ENCODE results near the gene RUNX2. TPM values are rescaled to one million over a fixed set of nuclear protein-coding genes. Genes with fewer than 3 reads are reported as not detected.

The RUNX2 gene
- polyA plus RNA-seq, 1 donor (not counting 4 experiments of a cell fraction or from before 2014, with no cell fraction given) = 1.4 TPM

DNA sequence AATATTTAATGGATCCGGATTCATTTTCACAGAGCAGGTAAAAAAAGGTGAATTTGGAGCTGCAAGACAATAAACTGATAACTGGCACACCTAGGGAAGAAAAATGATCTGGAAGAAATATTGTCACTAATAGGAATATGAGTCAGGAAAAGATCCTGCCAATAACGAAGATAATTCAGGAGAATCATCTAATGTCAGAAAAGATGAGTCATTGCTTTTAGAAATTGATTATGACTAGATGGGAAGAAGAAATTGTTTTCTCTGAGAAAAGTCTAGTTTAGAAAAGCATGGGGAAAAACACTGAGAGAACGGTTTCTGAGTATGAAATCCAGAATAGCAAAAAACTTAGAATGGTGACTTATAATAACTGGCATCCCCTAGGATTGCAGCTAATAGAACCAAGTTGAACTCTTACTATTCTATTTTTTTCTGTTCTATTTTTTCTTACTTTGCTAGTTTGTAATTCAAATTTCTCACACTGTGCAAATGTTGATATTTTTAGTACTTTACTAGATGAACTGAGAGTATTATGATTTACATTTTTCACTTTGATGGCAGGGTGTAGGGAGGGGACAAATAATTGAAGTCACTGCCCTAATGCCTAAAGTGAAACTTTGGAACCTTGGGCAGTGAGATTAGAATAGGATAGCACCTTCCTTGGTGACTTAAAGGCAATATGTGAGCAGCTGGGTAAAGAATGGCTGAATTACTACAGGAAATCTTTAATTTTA is 87.8 kb downstream of the RUNX2 start:
- Histone ChIP-seq H2AFZ (ENCODE audit: control insufficient read depth, low read length) (no peak overlapping the region), H3K79me2 (ENCODE audit: control insufficient read depth, insufficient read depth, low read length) (no peaks in the 10 kb centered on the region), H3K4me3 (ENCODE audit: control insufficient read depth in 2 of 3, extremely low read depth in 1 of 3, insufficient read depth in 2 of 3, low read depth in 1 of 3, low read length in 3 of 3) (no peak overlapping the region), H3K4me1 (ENCODE audit: control insufficient read depth, extremely low read depth, insufficient read depth, low read length) (peaks cover 22% of the 10 kb centered on the region), H3K9ac (ENCODE audit: control insufficient read depth, extremely low read depth, insufficient read depth, low read length) (no peak overlapping the region), H3K27ac (ENCODE audit: control insufficient read depth, insufficient read depth, low read length) (no peak overlapping the region), H3K9me1 (ENCODE audit: control insufficient read depth, extremely low read depth, insufficient read depth, low read length) (no peaks in the 10 kb centered on the region), H3K27me3 (ENCODE audit: control insufficient read depth, extremely low read depth, insufficient read depth, low read length) (peaks cover 9% of the 10 kb centered on the region), H3K4me2 (ENCODE audit: control insufficient read depth, extremely low read depth, insufficient read depth, low read depth, low read length) (no peak overlapping the region), H3K9me3 (ENCODE audit: control insufficient read depth, low read depth, low read length) (no peaks in the 10 kb centered on the region), H3K36me3 (ENCODE audit: control insufficient read depth in 2 of 2, extremely low read depth in 1 of 2, insufficient read depth in 2 of 2, low read length in 2 of 2) (no peaks in the 10 kb centered on the region), H4K20me1 (ENCODE audit: control insufficient read depth, extremely low read depth, insufficient read depth, low read length) (no peaks in the 10 kb centered on the region)
- FAIRE-seq (no peak), DNase-seq (ENCODE audit: low read depth, low spot score) (no peak)
- dilution Hi-C loops (cut with MboI; ENCODE audit: extremely low pct_ligation_motif_present, low sequenced_read_pairs) = no loop called here
- TF ChIP-seq CTCF (optimal IDR thresholded peaks at IDR 0.05 in 1 of 3, IDR thresholded peaks at IDR 0.05 in 1 of 3, conservative IDR thresholded peaks at IDR 0.05 in 1 of 3; ENCODE audit: extremely low read depth in 1 of 3, insufficient read depth in 2 of 3, low read length in 3 of 3) (no peak), EZH2 (IDR thresholded peaks at IDR 0.05; ENCODE audit: low read length) (no peak)

DNA sequence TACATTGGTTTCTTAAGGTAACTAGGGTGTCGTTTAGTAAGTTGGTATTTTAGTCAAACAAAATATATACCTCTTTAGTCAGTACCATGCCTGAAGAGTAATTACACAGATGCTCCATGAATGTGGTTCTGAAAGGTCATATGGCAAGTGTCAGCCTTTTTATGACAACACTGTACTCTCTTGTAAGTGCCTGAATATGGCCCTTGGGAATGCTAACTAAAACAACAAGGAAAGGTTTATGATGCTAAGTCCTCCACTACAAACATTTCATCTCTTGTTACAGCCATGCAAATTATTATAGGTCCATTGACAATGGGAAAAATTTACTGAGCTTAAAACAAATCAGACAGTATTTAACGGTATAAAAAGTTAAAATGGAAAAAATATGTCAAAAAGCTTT is 88.6 kb downstream of the RUNX2 start:
- Histone ChIP-seq H3K9ac (ENCODE audit: control insufficient read depth, extremely low read depth, insufficient read depth, low read length) (no peak overlapping the region), H3K36me3 (ENCODE audit: control insufficient read depth in 2 of 2, extremely low read depth in 1 of 2, insufficient read depth in 2 of 2, low read length in 2 of 2) (no peaks in the 10 kb centered on the region), H3K27me3 (ENCODE audit: control insufficient read depth, extremely low read depth, insufficient read depth, low read length) (peaks cover 9% of the 10 kb centered on the region), H3K4me3 (ENCODE audit: control insufficient read depth in 2 of 3, extremely low read depth in 1 of 3, insufficient read depth in 2 of 3, low read depth in 1 of 3, low read length in 3 of 3) (no peak overlapping the region), H3K9me1 (ENCODE audit: control insufficient read depth, extremely low read depth, insufficient read depth, low read length) (no peaks in the 10 kb centered on the region), H3K4me1 (ENCODE audit: control insufficient read depth, extremely low read depth, insufficient read depth, low read length) (peaks cover 24% of the 10 kb centered on the region), H4K20me1 (ENCODE audit: control insufficient read depth, extremely low read depth, insufficient read depth, low read length) (no peaks in the 10 kb centered on the region), H3K79me2 (ENCODE audit: control insufficient read depth, insufficient read depth, low read length) (no peaks in the 10 kb centered on the region), H2AFZ (ENCODE audit: control insufficient read depth, low read length) (no peak overlapping the region), H3K9me3 (ENCODE audit: control insufficient read depth, low read depth, low read length) (no peaks in the 10 kb centered on the region), H3K27ac (ENCODE audit: control insufficient read depth, insufficient read depth, low read length) (no peak overlapping the region), H3K4me2 (ENCODE audit: control insufficient read depth, extremely low read depth, insufficient read depth, low read depth, low read length) (no peak overlapping the region)
- no peak for TF ChIP-seq EZH2 (IDR thresholded peaks at IDR 0.05; ENCODE audit: low read length)
- DNase-seq (ENCODE audit: low read depth, low spot score) (no peak), FAIRE-seq (peak; percentile 39)
- dilution Hi-C loops (cut with MboI; ENCODE audit: extremely low pct_ligation_motif_present, low sequenced_read_pairs) = no loop called here

- H3K4me2 ChIP-seq (ENCODE audit: control insufficient read depth, extremely low read depth, insufficient read depth, low read depth, low read length) = no peak overlapping the region
- no peak overlapping the region for H3K9ac ChIP-seq (ENCODE audit: control insufficient read depth, extremely low read depth, insufficient read depth, low read length)
- H3K4me3 ChIP-seq (ENCODE audit: control insufficient read depth in 2 of 3, extremely low read depth in 1 of 3, insufficient read depth in 2 of 3, low read depth in 1 of 3, low read length in 3 of 3) = no peak overlapping the region
- no peak overlapping the region for H3K27ac ChIP-seq (ENCODE audit: control insufficient read depth, insufficient read depth, low read length)
- H3K27me3 ChIP-seq (ENCODE audit: control insufficient read depth, extremely low read depth, insufficient read depth, low read length) = peaks cover 9% of the 10 kb centered on the region
- H3K4me1 ChIP-seq (ENCODE audit: control insufficient read depth, extremely low read depth, insufficient read depth, low read length) = peaks cover 22% of the 10 kb centered on the region
- no peaks in the 10 kb centered on the region for H4K20me1 ChIP-seq (ENCODE audit: control insufficient read depth, extremely low read depth, insufficient read depth, low read length)
- H3K9me3 ChIP-seq (ENCODE audit: control insufficient read depth, low read depth, low read length) = no peaks in the 10 kb centered on the region
- DNase-seq (ENCODE audit: low read depth, low spot score) (no peak), FAIRE-seq (no peak)
- no peak overlapping the region for H2AFZ ChIP-seq (ENCODE audit: control insufficient read depth, low read length)
- no peaks in the 10 kb centered on the region for H3K9me1 ChIP-seq (ENCODE audit: control insufficient read depth, extremely low read depth, insufficient read depth, low read length)
- no peaks in the 10 kb centered on the region for H3K36me3 ChIP-seq (ENCODE audit: control insufficient read depth in 2 of 2, extremely low read depth in 1 of 2, insufficient read depth in 2 of 2, low read length in 2 of 2)
- H3K79me2 ChIP-seq (ENCODE audit: control insufficient read depth, insufficient read depth, low read length) = no peaks in the 10 kb centered on the region
- TF ChIP-seq CTCF (optimal IDR thresholded peaks at IDR 0.05 in 1 of 3, IDR thresholded peaks at IDR 0.05 in 1 of 3, conservative IDR thresholded peaks at IDR 0.05 in 1 of 3; ENCODE audit: extremely low read depth in 1 of 3, insufficient read depth in 2 of 3, low read length in 3 of 3) = no peak
- TF ChIP-seq EZH2 (IDR thresholded peaks at IDR 0.05; ENCODE audit: low read length) = no peak
- dilution Hi-C loops (cut with MboI; ENCODE audit: extremely low pct_ligation_motif_present, low sequenced_read_pairs) = no loop called here
Measured at GRCh38 chr6:45417436-45417835, 89.3 kb downstream of the RUNX2 start.
